GM19240 (cell line): ENCODE data around the gene CNN2.

Experiments used
- DNase-seq: peaks from one replicate; pipeline ENCODE4 v3.0.0; 2011; ENCODE audit warnings: low spot score; ENCODE audit not compliant: insufficient read length

The CNN2 gene

DNA sequence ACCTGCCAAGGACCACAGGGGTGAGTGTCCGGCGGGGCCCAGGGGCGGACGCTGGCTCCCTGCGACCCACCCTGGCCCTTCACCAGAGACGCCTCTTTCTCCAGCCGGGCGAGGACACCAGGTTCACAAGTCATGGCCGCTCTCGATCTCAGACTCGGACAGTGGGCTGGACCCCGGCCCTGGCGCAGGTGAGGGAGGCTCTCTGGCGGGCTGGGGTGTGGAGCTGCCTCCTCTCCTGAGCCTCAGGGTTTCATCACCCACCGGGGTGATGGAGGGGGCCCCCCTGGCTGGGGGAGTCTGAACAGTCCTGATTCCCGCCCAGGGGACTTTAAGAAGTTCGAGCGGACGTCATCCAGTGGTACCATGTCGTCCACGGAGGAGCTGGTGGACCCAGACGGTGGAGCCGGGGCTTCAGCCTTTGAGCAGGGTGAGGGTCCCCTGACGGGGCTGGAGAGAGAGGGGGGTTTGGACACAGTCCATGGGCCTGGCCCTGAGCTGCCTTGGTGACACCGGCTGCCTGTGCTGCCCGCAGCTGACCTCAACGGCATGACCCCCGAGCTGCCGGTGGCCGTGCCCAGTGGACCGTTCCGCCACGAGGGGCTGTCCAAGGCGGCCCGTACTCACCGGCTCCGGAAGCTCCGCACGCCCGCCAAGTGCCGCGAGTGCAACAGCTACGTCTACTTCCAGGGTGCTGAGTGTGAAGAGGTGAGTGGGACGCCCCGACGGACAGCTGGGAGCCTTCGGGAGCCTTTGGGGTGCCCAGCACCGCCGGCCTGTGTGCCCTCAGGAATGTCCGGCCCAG lies 54.2 kb downstream of the CNN2 start:
- DNase-seq, result no peak

DNA sequence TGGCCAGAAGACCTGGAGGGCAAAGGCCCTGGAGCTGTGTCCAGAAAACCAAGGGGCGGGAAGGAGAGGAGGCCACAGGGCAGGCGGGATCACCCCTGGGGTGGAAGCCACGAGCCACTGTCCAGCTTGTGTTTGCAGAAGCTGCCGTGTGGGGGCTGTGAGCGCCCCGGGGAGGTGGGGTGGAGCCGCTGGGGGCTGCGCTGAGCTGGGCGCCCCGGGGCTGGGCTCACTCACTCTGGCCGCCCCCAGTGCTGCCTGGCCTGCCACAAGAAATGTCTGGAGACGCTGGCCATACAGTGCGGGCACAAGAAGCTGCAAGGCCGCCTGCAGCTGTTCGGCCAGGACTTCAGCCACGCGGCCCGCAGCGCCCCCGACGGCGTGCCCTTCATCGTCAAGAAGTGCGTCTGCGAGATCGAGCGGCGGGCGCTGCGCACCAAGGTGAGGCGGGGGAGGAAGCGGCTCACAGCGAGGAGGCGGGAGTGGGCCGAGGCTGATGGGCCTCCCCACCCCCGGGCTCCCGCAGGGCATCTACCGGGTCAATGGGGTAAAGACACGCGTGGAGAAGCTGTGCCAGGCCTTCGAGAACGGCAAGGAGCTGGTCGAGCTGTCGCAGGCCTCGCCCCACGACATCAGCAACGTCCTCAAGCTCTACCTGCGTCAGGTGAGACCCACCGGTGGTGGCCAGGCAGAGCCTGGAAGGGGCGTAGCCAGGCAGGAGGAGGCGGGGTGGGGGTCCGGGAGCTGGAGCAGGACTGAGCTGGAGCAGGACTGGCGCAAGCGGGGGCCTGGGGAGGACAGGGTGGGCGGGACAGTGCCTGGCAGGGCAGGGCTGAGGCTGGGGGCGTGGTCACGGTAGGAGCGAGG lies 55.1 kb downstream of the CNN2 start:
- DNase-seq, result no peak

DNA sequence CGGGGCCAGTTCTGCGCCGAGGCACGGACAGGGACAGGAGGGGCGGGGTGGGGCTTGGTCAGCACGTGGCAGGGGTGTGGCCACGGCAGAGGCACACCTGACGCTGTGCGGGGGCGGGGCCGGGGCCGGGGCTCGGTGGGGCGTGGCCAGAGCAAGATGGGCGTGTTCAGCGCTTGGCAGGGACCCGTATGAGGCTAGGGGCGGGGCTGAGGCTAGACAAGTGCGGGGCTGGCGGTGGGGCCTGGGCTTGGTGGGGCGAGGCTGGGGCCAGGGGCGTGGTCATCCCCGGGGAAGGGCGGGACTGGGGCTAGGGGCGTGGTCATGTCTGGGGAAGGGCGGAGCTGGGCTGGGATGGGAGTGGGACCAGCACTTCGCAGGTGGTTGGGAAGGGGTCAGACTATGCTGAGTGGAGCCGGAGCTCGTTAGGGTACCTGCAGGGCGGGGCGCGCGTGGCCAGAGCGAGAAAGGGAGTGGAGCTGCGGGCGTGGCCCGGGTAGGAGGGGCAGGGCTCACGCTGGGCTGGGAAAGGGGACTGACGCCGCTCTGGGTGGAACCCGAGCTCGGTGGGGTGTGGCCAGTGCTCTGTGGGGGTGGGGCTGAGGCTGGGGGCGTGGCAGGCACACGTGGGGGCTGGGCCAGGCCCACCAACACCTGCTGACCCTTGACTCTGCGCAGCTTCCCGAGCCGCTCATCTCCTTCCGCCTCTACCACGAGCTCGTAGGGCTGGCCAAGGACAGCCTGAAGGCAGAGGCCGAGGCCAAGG lies 55.9 kb downstream of the CNN2 start:
- peak; percentile 47 for DNase-seq

DNA sequence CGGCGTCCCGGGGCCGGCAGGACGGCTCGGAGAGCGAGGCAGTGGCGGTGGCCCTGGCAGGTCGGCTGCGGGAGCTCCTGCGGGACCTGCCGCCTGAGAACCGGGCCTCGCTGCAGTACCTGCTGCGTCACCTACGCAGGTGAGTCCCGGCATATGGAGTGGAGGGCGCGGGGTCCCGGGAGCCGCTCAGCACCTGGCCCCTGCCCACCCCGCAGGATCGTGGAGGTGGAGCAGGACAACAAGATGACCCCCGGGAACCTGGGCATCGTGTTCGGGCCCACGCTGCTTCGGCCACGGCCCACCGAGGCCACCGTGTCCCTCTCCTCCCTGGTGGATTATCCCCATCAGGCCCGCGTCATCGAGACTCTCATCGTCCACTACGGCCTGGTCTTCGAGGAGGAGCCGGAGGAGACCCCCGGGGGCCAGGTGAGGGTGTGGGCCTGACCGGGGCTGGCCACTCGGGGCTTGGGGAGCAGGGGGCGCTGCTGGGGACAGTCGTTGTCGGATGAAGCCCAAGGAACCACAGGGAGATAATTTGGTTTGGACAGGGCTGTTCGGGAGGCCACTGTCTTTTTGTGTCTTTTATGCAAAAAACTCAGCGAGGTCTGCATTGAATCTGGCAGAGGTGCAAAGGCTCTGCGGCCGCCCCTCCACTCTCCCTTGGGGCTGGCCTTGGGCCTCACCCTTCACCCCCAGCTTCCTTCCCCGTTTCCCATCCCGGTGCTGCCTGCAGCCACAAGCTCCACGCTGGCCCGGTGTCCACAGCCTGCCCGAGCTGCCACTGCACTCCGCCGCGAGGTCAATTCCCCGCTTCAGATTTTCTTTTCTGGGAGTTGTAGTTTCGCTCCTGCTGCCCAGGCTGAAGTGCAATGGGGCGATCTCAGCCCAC lies 56.8 kb downstream of the CNN2 start:
- DNase-seq, result no peak

DNA sequence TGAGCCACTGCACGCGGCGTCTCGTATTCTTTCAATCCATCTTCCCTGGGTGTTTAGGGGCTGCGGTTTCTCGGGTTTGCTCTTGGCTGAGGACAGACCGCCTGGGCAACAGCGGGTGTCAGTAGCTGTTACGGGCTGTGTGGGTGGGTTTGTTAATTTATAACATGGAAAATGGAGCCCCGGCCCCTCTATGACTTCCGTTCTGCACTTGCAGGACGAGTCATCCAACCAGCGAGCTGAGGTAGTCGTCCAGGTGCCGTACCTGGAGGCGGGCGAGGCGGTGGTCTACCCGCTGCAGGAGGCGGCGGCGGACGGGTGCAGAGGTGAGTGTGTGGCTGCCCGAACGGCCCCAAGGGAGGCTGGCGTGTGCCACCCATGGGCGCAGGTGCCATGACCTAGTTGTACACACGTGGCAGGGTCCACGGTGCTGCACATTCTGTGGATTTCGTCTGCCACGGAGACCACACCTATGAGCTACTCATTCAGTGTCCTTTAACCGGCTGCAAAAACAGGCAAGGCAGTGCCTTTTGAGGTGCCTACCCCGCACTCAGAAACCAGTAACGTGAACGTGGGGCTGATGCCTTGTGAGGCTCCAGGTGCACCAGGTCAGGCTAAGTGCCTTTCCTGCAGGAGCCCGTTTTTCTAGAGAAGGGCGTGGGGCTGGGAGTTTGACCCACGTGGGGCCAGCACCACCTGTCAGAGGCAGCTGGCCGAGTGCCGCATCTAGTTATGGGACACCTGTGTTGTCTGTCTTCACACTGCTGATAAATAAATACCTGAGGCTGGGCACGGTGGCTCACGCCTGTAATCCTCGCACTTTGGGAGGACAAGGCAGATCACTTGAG lies 57.8 kb downstream of the CNN2 start:
- no peak for DNase-seq

DNA sequence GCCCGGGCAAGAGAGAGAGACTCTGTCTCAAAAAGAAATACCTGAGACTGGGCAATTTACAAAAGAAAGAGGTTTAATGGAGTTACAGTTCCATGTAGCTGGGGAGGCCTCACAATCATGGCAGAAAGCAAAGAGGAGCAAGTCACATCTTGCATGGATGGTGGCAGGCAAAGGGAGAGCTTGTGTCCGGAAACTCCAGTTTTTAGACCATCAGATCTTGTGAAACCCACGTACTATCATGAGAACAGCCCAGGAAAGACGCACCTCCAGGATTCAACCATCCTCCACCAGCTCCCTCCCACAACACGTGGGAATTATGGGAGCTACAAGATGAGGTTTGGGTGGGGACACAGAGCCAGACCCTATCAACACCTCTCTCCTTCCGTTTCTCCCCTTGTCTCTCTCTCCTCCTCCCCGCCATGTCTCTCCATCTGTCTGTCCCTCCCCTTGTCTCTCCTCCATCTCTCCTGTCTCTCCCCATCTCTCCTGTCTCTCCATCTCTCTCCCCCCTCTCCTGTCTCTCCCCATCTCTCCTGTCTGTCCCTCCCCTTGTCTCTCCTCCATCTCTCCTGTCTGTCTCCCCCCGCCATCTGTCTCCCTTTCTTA lies 58.7 kb downstream of the CNN2 start:
- DNase-seq, result no peak

DNA sequence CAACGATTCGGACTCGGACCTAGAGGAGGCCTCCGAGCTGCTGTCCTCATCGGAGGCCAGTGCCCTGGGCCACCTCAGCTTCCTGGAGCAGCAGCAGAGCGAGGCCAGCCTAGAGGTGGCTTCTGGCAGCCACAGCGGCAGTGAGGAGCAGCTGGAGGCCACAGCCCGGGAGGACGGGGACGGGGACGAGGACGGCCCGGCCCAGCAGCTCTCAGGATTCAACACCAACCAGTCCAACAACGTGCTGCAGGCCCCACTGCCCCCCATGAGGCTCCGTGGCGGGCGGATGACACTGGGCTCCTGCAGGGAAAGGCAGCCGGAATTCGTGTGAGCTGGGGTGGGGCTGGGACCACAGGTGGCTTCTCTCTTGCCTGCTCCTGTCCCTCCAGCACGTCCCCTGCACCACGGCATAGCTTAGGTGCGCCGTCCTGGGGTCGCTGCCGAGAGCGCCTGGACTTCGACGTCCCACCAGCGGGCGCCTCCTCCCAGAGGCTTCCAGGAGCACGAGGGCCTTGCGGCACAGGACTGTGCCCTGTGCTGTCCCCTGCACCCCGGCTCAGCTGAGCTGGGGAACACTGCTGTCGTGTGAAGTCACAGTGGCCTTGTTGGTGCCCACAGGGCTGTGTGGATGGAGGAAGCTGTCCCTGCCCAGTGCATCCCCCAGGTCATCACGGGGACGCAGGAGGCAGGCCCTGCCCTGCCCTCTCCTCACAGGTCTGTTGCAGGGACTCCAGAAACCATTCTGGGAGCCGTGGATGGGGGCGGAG lies 59.5 kb downstream of the CNN2 start:
- DNase-seq, result no peak

DNA sequence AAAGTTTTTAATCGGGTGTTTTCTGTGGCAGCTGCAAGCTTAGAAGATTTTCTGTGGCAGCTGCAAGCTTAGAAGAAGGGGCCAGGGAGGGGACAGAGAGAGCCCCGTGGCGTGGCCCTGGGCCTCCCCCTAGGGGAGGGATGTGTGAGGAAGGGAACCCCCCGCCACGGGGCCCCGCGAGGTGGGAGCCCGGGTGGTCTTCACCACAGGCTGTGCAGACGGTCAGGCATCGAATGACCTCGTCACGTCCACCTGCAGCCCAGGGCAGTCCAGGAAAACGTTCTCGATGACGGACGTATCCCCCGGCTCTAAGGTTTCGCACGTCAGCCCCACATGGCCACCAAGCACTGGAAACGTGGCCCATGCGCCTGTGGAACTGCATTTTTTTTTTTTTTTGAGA lies 60.2 kb downstream of the CNN2 start:
- DNase-seq, result no peak

DNA sequence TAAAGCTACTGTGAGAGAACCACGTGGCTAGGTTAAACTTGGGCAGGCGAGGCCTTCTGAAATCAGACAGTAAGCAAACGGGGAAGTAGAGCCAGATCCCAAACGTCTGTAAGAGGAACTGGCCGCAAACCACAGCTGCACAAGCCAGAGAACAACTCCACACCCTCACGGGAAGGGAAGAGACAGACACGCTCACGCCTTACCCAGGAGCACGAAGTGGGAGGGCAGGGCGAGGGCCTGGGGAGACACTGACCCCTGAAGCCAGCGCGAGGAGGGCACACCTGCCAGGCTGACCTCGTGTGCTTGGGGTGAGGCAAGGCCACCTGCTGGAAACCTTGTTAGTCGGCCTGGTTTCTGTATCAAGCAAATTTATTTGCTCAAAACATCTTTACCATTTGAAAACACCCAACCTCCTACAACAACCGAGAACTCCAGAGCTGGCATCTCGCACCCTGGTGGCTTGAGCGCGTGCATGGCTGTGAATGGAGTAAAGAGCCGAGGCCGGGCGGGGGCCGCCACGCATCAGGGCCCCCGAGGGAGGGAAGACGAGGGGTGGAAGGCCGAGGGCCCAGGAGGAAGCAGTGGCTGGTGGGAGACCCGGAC lies 61.5 kb downstream of the CNN2 start:
- peak; percentile 53 for DNase-seq

DNA sequence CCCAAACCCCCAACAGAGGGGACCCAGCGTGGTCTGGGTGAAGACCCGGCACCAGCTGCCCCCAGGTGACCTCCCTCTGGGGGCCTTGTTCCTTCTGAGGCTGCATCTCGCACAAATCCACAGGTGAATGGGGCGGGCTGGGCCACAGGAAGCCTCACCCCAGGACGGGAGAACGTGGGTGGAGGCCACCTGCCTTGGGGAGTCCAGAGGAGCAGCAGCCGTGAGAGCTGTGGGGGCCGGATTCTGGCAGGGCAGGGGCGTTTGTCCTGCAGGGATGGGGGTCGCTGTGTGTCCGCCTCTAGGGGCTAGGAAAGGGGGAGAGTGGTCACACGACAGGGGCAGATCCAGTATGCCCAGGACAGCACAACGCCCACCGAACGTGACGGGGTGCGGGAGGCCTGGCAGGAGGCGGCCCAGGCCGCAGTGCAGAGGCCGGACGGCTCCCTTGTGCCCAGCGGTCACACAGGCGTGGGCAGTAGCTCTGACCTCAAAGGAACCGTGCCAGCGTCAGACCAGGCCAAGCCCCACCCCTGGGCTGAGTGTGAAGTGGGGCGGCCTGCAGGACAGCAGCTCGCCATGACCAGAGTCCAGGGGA lies 62.1 kb downstream of the CNN2 start:
- no peak for DNase-seq
